ENCODE results near the gene ZXDA. TPM values are rescaled to one million over a fixed set of nuclear protein-coding genes. Genes with fewer than 3 reads are reported as not detected.
A peak's percentile ranks its signal among the peaks of the same experiment; 100 is the strongest.
"Not testable (repeated sequence)": the region's sequence is repeated elsewhere in the genome, so short reads cannot be mapped to it uniquely, and the experiment has no call there.

The ZXDA gene
- total and polyA plus RNA-seq, 4 donors, result 0.50 to 6.2 (median 3.8) TPM

DNA sequence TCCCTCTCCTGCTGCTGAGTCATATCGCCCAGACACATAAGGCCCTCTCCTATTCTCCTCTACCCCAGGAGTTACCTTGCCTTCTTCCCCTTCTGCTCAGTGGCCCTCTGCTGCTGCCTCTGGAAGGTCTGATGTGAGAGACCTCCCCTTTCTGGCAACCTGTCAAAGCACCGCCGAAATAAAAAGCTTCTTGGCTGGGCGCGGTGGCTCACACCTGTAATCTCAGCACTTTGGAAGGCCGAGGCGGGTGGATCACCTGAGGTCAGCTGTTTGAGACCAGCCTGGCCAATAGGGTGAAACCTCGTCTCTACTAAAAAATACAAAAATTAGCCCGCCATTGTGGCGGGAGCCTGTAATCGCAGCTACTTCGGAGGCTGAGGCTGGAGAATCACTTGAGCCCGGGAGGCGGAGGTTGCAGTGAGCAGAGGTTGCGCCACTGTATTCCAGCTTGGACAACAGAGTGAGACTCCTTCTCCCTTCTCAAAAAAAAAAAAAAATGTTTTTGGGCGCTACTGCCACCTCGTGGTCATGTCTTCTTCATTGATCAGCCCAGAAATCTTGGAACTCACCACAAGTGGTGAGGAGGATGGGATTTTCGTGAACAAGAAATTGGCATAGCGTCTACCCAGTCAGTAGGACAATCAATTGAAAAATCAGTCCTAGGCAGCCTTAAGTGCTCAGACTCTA lies 8.6 kb upstream of the ZXDA start:
- H3K36me3 ChIP-seq (ENCODE audit: control insufficient read depth in 1 of 2, insufficient read depth in 2 of 2, low read length in 1 of 2), result no peaks in the 10 kb centered on the region
- no peak overlapping the region for H3K4me3 ChIP-seq (ENCODE audit: low read length in 2 of 2)
- H3K4me1 ChIP-seq (ENCODE audit: control insufficient read depth in 1 of 2, insufficient read depth in 2 of 2, low read length in 2 of 2), result no peaks in the 10 kb centered on the region
- H3K27me3 ChIP-seq (ENCODE audit: control insufficient read depth in 1 of 2, insufficient read depth in 2 of 2, low read length in 1 of 2), result no peaks in the 10 kb centered on the region
- intact Hi-C loops (cut with DNase I), result loop anchor here in 1 of 2 donors (2.0 kb wide), 1 partner anchor 98 kb away; no protein-coding TSS in a partner anchor
- H3K27ac ChIP-seq (ENCODE audit: low read depth in 1 of 2, low read length in 2 of 2), result no peak overlapping the region
- peak in 1 of 2 donors; percentile 55 for DNase-seq
- no peaks in the 10 kb centered on the region for H3K9me3 ChIP-seq (ENCODE audit: control insufficient read depth, low read length)
- ATAC-seq (ENCODE audit: low FRiP score), result peak; percentile 36
- WGBS, 2 donors, result 32 to 34% methylated on average over 19 of the region's 19 CpGs

DNA sequence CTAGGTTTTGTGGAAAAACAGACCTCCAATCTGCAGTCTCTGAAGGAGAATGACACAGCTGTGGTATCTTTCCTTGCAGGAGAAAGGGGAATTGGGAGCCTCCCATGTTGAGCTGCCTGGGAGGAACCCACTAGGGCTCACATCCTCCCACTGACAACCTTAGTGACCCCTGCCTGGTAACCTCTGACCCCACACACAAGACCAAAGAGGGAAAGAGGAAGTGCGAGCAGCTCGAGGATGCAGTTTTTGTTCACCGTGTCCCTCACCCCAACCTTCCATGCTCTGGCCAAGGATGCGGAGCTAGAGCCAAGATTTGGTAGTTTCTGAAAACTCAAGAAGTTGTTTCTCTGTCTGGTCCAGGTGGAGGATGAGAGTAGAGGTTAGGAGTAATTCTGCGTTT lies 5.4 kb upstream of the ZXDA start:
- no peak for ATAC-seq (ENCODE audit: low FRiP score)
- intact Hi-C loops (cut with DNase I), result no loop called here
- 66 to 71% methylated on average over 5 of the region's 5 CpGs for WGBS, 2 donors

DNA sequence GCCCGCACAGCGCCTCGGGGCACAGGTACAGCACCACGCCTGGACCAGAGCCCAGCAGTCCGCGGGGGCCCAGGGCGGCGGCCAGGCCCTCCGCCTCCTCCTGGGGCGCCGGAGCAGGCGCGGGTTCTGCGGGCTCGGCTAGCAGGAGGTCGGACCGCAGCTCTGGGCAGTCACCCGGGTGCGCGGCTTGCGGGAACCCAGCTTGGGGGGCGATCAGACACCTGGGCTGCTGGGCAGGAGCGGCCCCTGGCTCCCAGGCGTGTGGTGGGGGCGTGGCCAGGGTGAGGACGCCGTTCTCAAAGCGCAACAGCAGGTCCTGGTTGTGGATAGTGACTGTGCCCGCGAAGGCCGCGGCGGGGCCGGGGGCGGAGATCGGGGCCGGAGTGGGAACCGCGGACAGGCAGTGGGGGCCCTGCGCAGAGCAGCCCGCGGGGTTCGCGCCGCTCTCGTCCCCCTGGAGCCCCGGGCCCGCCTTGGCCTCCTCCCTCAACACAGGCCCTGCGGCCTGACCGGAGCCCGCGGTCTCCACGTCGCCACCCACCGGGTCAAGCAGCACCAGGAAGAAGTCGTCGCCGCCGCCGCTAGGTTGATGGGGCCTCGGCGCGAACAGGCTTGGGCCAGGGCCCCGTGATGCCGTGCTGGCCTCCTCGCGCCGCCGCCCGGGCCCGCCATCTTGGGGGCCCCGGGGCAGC lies 517 bp downstream of the ZXDA start:
- ATAC-seq (ENCODE audit: low FRiP score), result peak; percentile 83
- peak; percentile 49 to 81 for DNase-seq
- H3K36me3 ChIP-seq (ENCODE audit: control insufficient read depth in 1 of 2, insufficient read depth in 2 of 2, low read length in 1 of 2); H3K4me1 ChIP-seq (ENCODE audit: control insufficient read depth in 1 of 2, insufficient read depth in 2 of 2, low read length in 2 of 2); H3K9me3 ChIP-seq (ENCODE audit: control insufficient read depth, low read length); H3K27me3 ChIP-seq (ENCODE audit: control insufficient read depth in 1 of 2, insufficient read depth in 2 of 2, low read length in 1 of 2): not testable (repeated sequence)
- intact Hi-C loops (cut with DNase I), result loop anchor here in 1 of 2 donors (10.0 kb wide), 1 partner anchor 315 kb away; the partner anchor contains the start of gene ZXDB
- WGBS, 2 donors, result 2 to 18% methylated on average over 31 to 53 of the region's 72 CpGs
- Histone ChIP-seq H3K27ac (ENCODE audit: low read depth in 1 of 2, low read length in 2 of 2) (peak overlapping the region; percentile 33 to 47), H3K4me3 (ENCODE audit: low read length in 2 of 2) (peak overlapping the region; percentile 17 to 42)

More for the DNA sequence above, 5.4 kb upstream of the ZXDA start:
- Histone ChIP-seq H3K9me3 (ENCODE audit: control insufficient read depth, low read length) (no peaks in the 10 kb centered on the region), H3K27ac (ENCODE audit: low read depth in 1 of 2, low read length in 2 of 2) (no peak overlapping the region), H3K36me3 (ENCODE audit: control insufficient read depth in 1 of 2, insufficient read depth in 2 of 2, low read length in 1 of 2) (no peaks in the 10 kb centered on the region), H3K27me3 (ENCODE audit: control insufficient read depth in 1 of 2, insufficient read depth in 2 of 2, low read length in 1 of 2) (no peaks in the 10 kb centered on the region), H3K4me3 (ENCODE audit: low read length in 2 of 2) (no peak overlapping the region), H3K4me1 (ENCODE audit: control insufficient read depth in 1 of 2, insufficient read depth in 2 of 2, low read length in 2 of 2) (no peaks in the 10 kb centered on the region)
- no peak for DNase-seq

DNA sequence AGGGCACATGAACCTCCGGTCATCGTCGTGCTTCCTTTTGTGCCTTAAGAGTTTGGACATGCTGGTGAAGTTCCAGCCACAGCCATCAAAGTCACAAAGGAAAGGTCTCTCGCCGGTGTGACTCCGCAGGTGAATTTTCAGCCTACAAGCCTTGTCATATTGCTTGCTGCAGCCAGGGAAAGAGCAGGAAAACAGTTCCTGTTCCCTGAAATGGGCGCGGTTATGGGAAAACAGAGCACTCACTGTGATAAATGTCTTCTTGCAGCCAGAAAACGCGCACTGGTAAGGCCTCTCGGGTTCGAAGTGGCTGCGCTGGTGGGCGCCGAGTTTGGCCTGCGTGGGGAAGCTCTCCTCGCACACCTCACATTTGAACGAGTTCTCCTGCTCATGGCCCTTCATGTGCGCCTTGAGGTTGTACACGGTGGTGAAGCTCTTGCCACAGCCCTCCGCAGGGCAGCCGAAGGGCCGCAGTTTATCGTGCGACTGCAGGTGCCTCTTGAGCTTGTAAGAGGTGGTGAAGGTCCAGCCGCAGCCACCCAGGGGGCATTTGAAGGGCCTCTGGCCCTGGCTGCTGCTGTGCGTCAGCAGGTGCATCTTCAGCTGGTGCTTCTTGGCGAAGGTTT lies 1.2 kb downstream of the ZXDA start:
- peak overlapping the region; percentile 33 to 47 for H3K27ac ChIP-seq (ENCODE audit: low read depth in 1 of 2, low read length in 2 of 2)

DNA sequence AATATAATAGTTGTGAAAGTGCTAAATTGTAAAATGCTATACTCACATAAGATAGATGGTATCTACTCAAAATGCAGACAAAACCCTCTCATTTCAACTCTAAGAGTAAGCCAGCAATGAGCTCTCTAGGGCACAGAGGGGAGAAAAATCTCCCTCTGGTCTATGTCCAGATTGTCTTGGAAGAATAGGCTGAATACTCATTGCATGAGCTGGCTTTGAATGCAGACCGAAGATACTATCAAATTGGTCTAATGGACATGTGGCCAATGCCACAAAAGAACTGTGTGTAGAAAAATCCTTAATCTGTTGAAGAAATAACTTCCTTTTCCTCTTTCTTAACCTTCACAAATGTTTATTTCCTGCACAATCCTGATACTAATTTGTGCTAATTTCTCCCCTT lies 3.5 kb downstream of the ZXDA start:
- 2 to 13% methylated on average over 1 of the region's 1 CpG for WGBS, 2 donors
- Histone ChIP-seq H3K4me3 (ENCODE audit: low read length in 2 of 2) (no peak overlapping the region), H3K27ac (ENCODE audit: low read depth in 1 of 2, low read length in 2 of 2) (no peak overlapping the region), H3K36me3 (ENCODE audit: control insufficient read depth in 1 of 2, insufficient read depth in 2 of 2, low read length in 1 of 2) (no peaks in the 10 kb centered on the region), H3K9me3 (ENCODE audit: control insufficient read depth, low read length) (no peaks in the 10 kb centered on the region), H3K27me3 (ENCODE audit: control insufficient read depth in 1 of 2, insufficient read depth in 2 of 2, low read length in 1 of 2) (no peaks in the 10 kb centered on the region), H3K4me1 (ENCODE audit: control insufficient read depth in 1 of 2, insufficient read depth in 2 of 2, low read length in 2 of 2) (peaks cover 0 to 2% of the 10 kb centered on the region in 2 donors)
- DNase-seq (no peak), ATAC-seq (ENCODE audit: low FRiP score) (no peak)
- intact Hi-C loops (cut with DNase I), result loop anchor here in 1 of 2 donors (10.0 kb wide), 1 partner anchor 312 kb away; the partner anchor contains the start of gene ZXDB

More for the DNA sequence above, 1.2 kb downstream of the ZXDA start:
- not testable (repeated sequence) for H3K27me3 ChIP-seq (ENCODE audit: control insufficient read depth in 1 of 2, insufficient read depth in 2 of 2, low read length in 1 of 2); H3K9me3 ChIP-seq (ENCODE audit: control insufficient read depth, low read length); H3K4me1 ChIP-seq (ENCODE audit: control insufficient read depth in 1 of 2, insufficient read depth in 2 of 2, low read length in 2 of 2); DNase-seq; H3K36me3 ChIP-seq (ENCODE audit: control insufficient read depth in 1 of 2, insufficient read depth in 2 of 2, low read length in 1 of 2)
- intact Hi-C loops (cut with DNase I), result loop anchor here in 1 of 2 donors (10.0 kb wide), 1 partner anchor 314 kb away; the partner anchor contains the start of gene ZXDB
- ATAC-seq (ENCODE audit: low FRiP score), result peak; percentile 49
- WGBS, 2 donors, result 72 to 74% methylated on average over 25 to 28 of the region's 28 CpGs
- peak overlapping the region in 1 of 2 donors; percentile 17 for H3K4me3 ChIP-seq (ENCODE audit: low read length in 2 of 2)

DNA sequence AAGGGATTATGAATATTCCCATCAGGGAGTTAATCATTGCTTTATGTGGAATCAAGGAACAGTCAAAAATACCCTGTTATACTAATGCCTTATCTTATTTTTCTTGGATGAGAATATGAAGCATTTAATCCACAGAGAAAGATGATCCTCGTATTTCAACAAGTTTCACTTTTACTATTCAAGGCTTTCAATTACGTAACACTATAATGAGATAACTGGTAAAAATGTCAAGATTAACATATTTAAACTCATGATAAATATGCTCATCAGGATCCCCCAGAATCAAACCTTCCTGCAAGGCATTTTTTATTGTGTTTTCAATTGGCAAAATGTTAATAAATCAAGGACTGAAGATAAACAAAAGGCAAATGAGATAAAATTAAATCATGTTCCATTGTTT lies 5.1 kb downstream of the ZXDA start:
- WGBS, 2 donors, result 9 to 34% methylated on average over 2 of the region's 2 CpGs
- ATAC-seq (ENCODE audit: low FRiP score), result no peak
- H3K27me3 ChIP-seq (ENCODE audit: control insufficient read depth in 1 of 2, insufficient read depth in 2 of 2, low read length in 1 of 2), result no peaks in the 10 kb centered on the region
- H3K4me1 ChIP-seq (ENCODE audit: control insufficient read depth in 1 of 2, insufficient read depth in 2 of 2, low read length in 2 of 2), result peaks cover 0 to 2% of the 10 kb centered on the region in 2 donors
- intact Hi-C loops (cut with DNase I), result loop anchor here in 1 of 2 donors (10.0 kb wide), 1 partner anchor 310 kb away; the partner anchor contains the start of gene ZXDB
- H3K27ac ChIP-seq (ENCODE audit: low read depth in 1 of 2, low read length in 2 of 2), result no peak overlapping the region
- H3K36me3 ChIP-seq (ENCODE audit: control insufficient read depth in 1 of 2, insufficient read depth in 2 of 2, low read length in 1 of 2), result no peaks in the 10 kb centered on the region
- H3K4me3 ChIP-seq (ENCODE audit: low read length in 2 of 2), result no peak overlapping the region
- no peak for DNase-seq
- no peaks in the 10 kb centered on the region for H3K9me3 ChIP-seq (ENCODE audit: control insufficient read depth, low read length)

DNA sequence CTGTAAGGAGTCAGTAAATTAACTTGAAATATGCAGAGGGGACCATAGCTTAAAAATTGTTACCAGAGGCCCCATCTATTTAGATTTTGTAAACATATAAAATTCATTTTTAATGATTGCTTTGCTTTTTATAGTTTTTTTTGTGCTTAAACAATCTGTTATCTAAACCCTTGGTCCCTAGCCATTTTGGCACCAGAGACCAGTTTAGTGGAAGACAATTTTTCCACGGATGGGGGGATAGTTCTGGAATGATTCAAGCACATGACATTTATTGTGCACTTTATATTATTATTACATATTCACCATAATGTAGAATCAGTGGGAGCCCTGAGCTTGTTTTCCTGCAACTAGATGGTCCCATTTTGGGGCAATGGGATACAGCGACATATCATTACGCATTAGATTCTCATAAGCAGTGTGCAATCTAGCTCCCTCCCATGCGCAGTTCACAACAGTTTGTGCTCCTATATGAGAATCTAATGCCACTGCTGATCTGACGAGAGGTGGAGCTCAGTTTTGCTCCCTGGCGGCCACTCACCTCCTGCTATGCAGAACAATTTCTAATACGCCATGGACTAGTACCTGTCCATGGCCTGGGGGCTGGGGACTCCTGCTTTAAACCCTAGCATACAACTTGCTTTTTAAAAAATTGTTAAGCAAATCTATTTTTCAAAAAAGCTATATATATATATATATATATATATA lies 5.9 kb downstream of the ZXDA start:
- Histone ChIP-seq H3K36me3 (ENCODE audit: control insufficient read depth in 1 of 2, insufficient read depth in 2 of 2, low read length in 1 of 2) (no peaks in the 10 kb centered on the region), H3K9me3 (ENCODE audit: control insufficient read depth, low read length) (no peaks in the 10 kb centered on the region), H3K27ac (ENCODE audit: low read depth in 1 of 2, low read length in 2 of 2) (no peak overlapping the region), H3K4me3 (ENCODE audit: low read length in 2 of 2) (no peak overlapping the region), H3K27me3 (ENCODE audit: control insufficient read depth in 1 of 2, insufficient read depth in 2 of 2, low read length in 1 of 2) (no peaks in the 10 kb centered on the region), H3K4me1 (ENCODE audit: control insufficient read depth in 1 of 2, insufficient read depth in 2 of 2, low read length in 2 of 2) (peaks cover 0 to 2% of the 10 kb centered on the region in 2 donors)
- no peak for ATAC-seq (ENCODE audit: low FRiP score)
- WGBS, 2 donors, result 77 to 83% methylated on average over 7 of the region's 7 CpGs
- intact Hi-C loops (cut with DNase I), result loop anchor here in 1 of 2 donors (10.0 kb wide), 1 partner anchor 310 kb away; the partner anchor contains the start of gene ZXDB
- DNase-seq, result no peak

DNA sequence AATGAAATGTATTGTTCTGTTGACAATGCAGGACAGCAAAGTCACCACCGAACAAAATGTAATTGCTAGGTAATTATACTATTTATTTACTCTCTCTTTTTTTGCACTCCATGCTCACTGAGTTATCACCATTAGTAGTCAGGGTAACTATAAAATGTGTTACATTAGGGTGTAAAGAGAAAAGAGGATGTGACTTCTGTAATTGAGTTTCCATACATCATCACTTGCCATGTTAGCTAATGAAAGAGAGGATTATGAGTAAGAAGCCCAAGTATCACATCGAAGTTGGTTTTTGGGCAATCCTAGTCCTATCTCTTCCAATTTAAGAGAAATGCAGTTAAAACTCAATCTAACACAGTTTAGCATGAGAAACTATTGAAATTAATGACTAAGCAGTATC lies 7.6 kb downstream of the ZXDA start:
- Histone ChIP-seq H3K27ac (ENCODE audit: low read depth in 1 of 2, low read length in 2 of 2) (no peak overlapping the region), H3K4me1 (ENCODE audit: control insufficient read depth in 1 of 2, insufficient read depth in 2 of 2, low read length in 2 of 2) (no peaks in the 10 kb centered on the region), H3K36me3 (ENCODE audit: control insufficient read depth in 1 of 2, insufficient read depth in 2 of 2, low read length in 1 of 2) (no peaks in the 10 kb centered on the region), H3K4me3 (ENCODE audit: low read length in 2 of 2) (no peak overlapping the region), H3K9me3 (ENCODE audit: control insufficient read depth, low read length) (no peaks in the 10 kb centered on the region), H3K27me3 (ENCODE audit: control insufficient read depth in 1 of 2, insufficient read depth in 2 of 2, low read length in 1 of 2) (no peaks in the 10 kb centered on the region)
- no peak for DNase-seq
- 61 to 91% methylated on average over 2 of the region's 2 CpGs for WGBS, 2 donors
- intact Hi-C loops (cut with DNase I), result loop anchor here in 1 of 2 donors (10.0 kb wide), 1 partner anchor 308 kb away; the partner anchor contains the start of gene ZXDB
- no peak for ATAC-seq (ENCODE audit: low FRiP score)

Measured in aorta (tissue), 5 donors.